Right hindlimb (tissue), 1 donor: ENCODE measurements around the gene TBL2.
"Not testable (repeated sequence)": the region's sequence is repeated elsewhere in the genome, so short reads cannot be mapped to it uniquely, and the experiment has no call there.

Experiments
- DNase-seq: peaks from one replicate; pipeline ENCODE4 v3.0.0-alpha.2; 2018

The TBL2 gene

DNA sequence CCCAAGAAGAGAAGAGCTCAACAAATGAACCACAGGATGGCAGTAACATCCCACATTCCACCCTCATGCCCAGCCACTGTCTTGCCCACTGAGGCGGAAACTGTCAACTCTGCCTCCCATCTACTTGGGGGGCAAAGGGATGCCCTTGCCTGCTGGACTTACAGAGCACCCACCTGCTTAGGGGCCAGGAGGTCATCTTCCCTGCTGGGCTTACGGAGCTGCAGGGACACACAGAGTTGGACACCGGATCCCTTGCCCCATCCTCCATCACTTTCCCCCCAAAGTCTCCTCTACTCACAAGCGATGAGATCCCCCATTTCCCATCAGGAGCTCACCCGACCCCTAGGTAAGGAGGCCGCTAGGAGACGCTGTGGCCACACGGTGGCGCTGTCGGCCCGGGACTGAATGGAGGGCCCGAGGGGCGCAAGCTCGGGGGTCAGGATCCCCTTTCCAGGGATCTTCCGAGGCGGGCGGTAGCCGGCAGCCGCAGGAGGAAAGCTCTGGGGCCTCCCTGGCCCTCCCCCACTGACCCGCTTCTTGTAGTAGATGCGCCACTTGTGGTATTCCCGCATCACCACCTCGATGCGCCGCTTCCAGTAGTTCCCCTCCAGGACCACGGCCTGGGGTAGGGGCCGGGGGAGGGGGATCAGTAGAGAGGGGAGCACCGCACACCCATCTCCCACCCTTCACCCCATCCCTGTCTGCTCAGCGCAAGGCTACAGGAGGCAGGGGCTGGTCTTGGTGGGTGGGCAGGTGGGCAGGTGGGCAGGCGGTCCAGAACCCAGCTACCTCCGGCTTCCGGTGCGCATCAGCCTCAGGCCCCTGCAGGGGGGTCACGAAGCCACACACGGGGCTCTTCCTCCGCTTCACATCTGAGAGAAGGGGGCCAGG lies 28.7 kb upstream of the TBL2 start:
- DNase-seq: peak; percentile 68

DNA sequence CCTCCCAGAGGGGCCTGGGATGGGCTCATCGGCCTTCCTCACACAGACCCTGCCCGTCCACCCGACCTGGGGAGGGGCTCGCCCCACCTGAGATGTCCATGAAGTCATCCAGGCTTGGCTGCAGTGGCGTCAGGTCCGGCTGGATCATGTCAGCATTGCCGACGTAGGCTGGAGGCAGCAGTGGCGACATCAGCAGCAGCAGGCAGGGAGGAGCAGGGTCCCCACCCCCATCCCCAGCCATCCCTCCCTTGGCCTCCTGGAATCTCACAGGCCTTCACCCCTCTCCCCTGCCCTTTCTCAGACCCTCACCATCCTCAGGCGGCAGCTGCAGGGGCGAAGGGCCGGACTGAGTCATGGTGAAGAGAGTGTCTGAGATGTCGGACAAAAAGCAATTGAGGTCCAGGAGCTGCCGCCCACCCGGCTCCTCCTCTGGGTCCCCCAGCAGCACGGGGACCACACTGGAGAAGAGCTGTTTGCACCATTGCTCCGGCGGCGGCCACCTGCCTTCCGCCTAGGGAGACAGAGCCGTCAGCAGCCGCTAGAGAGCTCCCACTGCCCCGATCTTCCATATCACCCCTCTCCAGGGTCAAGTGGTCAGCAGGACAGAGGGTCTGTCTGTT lies 27.3 kb upstream of the TBL2 start:
- DNase-seq: no peak

DNA sequence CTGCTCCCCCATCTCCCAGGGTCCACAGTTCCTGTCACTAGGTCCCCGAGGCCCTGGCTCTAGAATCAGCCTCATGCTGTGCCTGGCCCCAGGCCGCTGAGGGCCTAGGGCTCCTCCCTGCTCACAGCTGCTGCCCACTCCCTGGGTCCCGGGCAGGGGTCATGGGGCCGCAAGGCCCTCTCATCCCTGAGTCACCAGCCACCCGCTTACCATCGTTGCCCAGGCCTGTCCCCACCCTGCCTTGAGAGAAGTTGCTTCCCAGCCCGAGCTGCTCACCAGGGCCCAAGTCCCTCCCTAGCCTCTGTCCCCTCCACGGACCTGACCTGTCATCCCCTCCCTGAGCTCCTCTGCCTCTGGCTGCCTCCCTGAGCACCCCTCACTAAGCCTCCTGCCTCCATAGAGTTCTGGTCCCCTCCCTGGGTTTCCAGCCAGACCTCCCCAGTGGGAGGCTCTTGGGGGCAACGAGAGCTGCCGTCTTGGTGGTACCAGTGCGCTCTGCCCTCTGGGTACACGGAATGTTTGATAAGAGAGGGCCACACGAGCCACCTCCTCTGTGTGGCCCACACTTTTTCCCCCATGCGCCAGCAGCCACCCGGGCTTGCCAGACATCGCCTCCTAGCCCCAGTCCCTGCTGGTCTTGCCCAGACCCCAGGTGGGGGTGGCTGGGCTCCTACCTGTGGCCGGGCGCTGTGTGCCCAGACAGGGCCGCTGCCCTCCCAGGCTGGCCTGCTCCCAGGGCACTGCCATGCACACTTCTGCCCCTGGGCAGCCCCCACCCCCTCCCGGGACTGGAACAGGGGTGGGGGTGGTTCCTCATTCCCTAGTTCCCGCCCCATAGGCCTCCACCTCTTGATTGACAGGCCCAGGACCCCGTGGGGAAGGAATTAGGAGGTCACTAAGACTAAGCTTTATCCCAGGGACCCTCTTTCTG lies 24.6 kb upstream of the TBL2 start:
- no peak for DNase-seq

GRCh38 chr7:73599916-73600315 lies 21.5 kb upstream of the TBL2 start:
- no peak for DNase-seq

DNA sequence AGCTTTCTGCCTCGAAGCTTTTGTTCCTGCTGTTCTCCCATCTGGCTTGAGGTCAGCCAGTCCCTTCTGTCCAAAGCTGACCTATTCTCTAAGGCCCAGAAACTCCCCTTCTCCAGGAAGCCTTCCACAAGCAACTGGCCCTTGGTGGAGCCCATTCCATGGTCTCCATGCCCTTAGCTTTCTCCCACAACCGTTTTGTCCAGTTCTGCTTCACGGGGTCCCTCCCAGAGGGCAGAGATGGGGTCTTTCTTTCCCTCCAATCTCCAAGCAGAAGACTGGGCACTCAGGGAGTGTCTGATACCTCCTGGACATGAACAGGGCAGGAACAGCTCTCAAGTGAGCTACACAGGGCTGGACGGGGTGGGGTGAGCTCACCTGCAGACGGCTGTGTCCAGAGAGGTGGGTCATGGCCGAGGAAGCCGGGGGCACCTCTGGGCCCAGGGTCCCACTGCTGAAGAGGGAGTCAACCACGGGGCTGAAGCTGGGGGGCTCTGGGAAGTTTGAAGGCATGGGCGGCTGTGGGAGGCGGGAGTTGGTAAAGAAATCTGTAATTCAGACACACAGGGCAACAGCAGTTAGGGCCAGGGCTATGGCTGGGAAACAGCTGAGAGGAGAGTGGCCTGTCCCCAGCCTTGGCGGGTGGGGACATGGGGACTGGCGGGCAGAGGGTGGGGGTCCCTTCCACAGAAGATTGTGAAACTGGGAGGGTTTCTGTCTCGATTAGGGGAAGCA lies 20.9 kb upstream of the TBL2 start:
- no peak for DNase-seq

DNA sequence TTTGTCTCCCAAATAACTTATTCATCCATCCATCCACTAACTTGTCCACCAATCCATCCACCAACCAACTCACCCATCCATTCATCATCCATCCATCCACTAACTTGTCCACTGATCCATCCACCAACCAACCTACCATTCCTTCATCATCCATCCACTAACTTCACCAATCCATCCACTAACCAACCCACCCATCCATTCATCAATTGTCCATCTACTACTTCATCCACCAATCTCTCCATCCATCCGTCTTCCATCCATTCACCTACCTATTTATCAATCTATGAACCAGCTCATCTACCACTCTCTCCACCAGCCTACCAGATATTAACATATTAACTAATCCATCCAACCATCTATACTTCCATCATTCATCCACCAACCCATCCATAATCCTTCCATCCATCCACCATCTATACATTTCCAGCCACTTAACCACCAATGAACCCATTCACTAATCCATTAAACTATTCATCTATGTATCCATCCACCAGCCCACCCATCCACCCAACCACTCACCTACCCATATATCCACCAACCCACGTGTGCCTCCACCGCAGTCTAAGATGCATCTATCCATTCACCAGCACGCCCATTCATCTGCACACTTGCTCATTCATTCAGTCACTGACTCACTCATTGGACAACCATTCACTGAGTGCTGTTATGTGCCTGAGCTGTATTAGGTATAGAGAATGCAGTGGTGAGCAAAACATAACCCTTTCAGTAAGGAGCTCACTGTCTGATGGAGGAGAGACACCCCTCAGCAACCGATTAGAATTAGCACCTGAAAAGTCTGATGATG lies 19.8 kb upstream of the TBL2 start:
- DNase-seq: no peak

- DNase-seq: no peak
Observed at GRCh38 chr7:73596191-73597065, 18.0 kb upstream of the TBL2 start.

GRCh38 chr7:73595358-73595757 lies 17.0 kb upstream of the TBL2 start:
- DNase-seq: no peak

- no peak for DNase-seq
Observed at GRCh38 chr7:73593207-73594045, 15.0 kb upstream of the TBL2 start.

DNA sequence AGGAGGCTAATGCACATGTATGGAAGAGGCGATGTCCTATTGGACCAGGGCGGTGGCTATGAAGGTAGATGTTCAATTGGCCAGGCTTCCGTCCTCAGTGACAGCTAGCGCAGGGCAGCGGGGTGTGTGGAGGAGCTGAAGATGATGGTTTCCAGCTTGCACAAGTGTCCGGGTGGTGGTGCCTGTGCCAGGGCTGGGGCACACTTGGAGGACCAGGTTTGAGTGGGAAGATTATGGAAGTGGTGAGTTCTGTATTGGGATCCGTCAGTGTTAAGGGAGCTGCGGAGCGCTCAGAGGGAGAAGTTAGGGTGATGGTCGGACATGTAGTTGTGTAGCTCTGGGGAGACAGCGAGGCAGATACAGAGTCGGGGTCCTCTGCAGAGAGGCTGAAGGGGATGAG lies 8.5 kb upstream of the TBL2 start:
- DNase-seq: no peak

DNA sequence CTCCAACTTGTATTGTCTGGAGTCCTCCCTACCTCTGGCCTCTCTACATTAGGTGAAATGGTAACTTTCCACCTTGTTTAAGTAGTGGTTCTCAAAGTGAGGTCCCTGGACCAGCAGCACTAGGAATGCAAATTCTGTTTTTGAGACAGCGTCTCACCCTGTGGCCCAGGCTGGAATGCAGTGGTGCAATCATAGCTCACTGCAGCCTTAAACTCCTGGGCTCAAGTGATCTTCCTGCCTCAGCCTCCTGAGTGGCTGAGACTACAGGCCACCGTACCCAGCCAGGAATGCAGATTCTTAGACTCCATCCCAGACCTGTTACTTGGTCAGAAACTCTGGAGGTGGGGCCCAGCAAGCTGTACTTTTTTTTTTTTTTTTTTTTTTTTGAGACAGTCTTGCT lies 6.8 kb upstream of the TBL2 start:
- no peak for DNase-seq

- no peak for DNase-seq
Observed at GRCh38 chr7:73582664-73583202, 4.4 kb upstream of the TBL2 start.

DNA sequence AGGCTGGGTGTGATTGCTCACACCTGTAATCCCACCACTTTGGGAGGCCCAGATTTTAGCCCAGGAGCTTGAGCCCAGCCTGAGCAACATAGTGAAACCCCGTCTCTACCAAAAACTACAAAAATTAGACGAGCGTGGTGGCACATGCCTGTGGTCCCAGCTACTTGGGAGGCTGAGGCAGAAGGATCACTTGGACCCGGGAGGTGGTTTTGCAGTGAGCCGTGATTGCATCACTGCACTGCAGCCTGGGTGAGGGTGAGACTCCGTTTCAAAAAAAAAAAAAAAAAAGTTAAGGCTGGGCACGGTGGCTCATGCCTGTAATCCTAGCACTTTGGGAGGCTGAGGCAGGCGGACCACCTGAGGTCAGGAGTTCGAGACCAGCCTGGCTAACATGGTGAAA lies 2.6 kb upstream of the TBL2 start:
- not testable (repeated sequence) for DNase-seq

DNA sequence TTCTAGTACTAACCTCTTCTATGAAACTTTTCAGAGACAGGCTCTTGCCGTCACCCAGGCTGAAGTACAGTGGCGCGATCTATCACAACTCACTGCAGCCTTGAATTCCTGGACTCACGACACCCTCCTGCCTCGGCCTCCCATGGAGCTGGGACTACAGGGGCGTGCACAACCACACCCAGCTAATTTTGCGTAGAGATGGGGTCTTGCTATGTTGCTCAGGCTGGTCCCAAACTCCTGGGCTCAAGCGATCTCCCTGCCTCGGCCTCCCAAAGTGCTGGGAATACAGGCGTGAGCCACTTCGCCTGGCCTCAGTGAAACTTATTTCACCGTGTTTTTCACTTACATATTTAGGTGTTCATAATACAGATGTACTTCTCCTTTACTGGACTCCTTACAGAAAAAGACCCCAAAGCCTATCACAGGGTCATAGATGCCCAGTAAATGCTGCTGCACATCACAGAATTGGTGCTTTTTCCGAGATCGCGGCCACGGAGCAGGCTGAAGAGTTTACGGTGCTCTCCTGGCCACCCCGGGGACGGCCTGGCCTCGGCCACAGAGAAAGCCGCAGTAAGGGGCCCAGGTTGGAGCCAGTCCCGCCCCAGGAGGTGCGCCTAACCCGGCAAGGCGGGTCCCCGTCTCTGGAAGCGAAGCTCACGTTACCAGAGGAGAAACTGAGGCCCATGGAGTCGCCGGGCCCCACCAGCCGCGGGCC lies 595 bp downstream of the TBL2 start:
- no peak for DNase-seq

GRCh38 chr7:73573791-73574190 lies 4.6 kb downstream of the TBL2 start:
- no peak for DNase-seq

DNA sequence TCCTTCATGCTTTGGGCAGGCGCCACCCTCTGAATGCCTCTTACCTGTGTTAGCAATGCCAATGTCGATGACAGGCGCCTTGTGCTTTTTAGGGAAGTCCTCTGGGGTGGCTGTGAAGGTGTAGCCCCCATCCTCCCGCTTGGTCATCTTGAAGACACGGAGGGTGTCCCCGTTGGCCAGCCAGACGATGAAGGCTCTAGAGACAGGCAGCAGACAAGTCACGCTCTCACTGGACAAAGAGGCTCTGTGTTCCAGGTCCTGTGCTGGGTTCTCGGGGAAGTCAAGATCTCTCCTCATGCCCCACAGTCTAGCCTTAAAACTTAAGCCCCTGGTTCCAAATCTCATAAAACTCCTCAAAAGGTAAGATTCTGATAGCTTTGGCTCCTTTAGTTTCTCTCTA lies 5.1 kb downstream of the TBL2 start:
- no peak for DNase-seq

DNA sequence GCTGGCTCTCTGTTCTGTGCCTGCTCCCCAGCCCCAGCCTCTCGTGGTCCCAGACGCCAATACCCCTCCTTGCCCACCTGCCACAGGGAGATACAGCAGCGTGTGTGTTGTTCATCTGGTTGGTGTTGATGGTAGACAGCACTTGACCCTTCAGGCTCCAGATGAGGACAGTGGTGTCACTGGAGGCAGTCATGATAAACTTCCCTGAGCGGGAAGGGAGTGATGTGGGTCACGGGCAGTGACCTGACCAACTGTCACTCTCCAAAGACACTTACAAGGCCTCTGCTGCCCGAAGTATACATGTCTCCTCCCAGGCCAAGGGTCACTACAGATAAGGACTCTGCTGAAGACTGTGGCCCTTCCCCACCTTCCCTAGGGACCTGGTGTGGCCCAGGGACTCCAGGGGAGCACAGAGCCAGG lies 5.6 kb downstream of the TBL2 start:
- DNase-seq: no peak

- no peak for DNase-seq
Observed at GRCh38 chr7:73570977-73571376, 7.4 kb downstream of the TBL2 start.

GRCh38 chr7:73570521-73570920 lies 7.9 kb downstream of the TBL2 start:
- no peak for DNase-seq
